Right lobe of liver (tissue), 6 donors: ENCODE results near the gene LZTR1. TPM values are rescaled to one million over a fixed set of nuclear protein-coding genes. Genes with fewer than 3 reads are reported as not detected.
A peak's percentile ranks its signal among the peaks of the same experiment; 100 is the strongest.
"Not testable (repeated sequence)": the region's sequence is repeated elsewhere in the genome, so short reads cannot be mapped to it uniquely, and the experiment has no call there.

Source experiments
- ATAC-seq, 4 donors: fragments of 200-7000 bp; cut with Tn5 transposase; one replicate each; pipeline ENCODE4 v1.9.1; 2020; ENCODE audit warnings: mild to moderate bottlenecking in 4 of 4, moderate library complexity in 4 of 4
- DNase-seq, 3 donors: peaks; one replicate each; pipeline ENCODE4 v3.0.0-alpha.2; 2020
- H3K27ac ChIP-seq, 3 donors: fragments of 200-600 bp; one replicate each; pipeline ENCODE4 v1.8.0; 2022
- H3K27me3 ChIP-seq, 2 donors: fragments of 200-600 bp; one replicate each; pipeline ENCODE4 v1.8.0; 2022
- H3K36me3 ChIP-seq, 4 donors: fragments of 200-600 bp; sonication (generic) in 1 of 4; one replicate each; pipeline versions ENCODE4 v1.5.1 to v1.8.0; 2017 to 2022; ENCODE audit warnings: control low read depth in 1 of 4
- H3K4me1 ChIP-seq, 4 donors: fragments of 200-600 bp; sonication (generic) in 1 of 4; one replicate each; pipeline versions ENCODE4 v1.5.1 to v1.8.0; 2017 to 2022; ENCODE audit warnings: control low read depth in 1 of 4
- H3K4me3 ChIP-seq, 3 donors: fragments of 200-600 bp; one replicate each; pipeline ENCODE4 v1.8.0; 2022
- H3K9me3 ChIP-seq, 4 donors: fragments of 200-600 bp; sonication (generic) in 1 of 4; one replicate each; pipeline versions ENCODE4 v1.5.1 to v1.8.0; 2017 to 2022; ENCODE audit warnings: control low read depth in 1 of 4
- CTCF ChIP-seq, 4 donors: fragments of 200-600 bp in 3 of 4; fragments of 450-650 bp in 1 of 4; IDR thresholded peaks; one replicate each; pipeline versions ENCODE4 v1.5.1 to v1.8.0; 2016 to 2022; ENCODE audit warnings: antibody characterized with exemption in 4 of 4, mild to moderate bottlenecking in 2 of 4
- POLR2A ChIP-seq: fragments of 450-650 bp; IDR thresholded peaks from one replicate; pipeline ENCODE4 v1.6.1; 2017; ENCODE audit warnings: antibody characterized with exemption, mild to moderate bottlenecking
- WGBS: methylation state at CpG from one replicate; pipeline ENCODE4 v1.1.6; 2018; ENCODE audit warnings: low coverage, low lambda C conversion rate; ENCODE audit not compliant: insufficient coverage; ENCODE audit errors: missing lambda C conversion rate; 5-methylcytosine and 5-hydroxymethylcytosine counted together
- intact Hi-C, 2 donors: fragments of 100-400 bp; cut with DNase I; formaldehyde crosslinking; loops; one replicate each; pipeline versions ENCODE4 v1.11.2 to v1.14.1; 2022
- microRNA counts: library from miRNA; unstranded; fragments of <30 nt; microRNA quantifications from one replicate; lab custom pipeline; 2016
- microRNA-seq, 2 donors: library from miRNA; unstranded; fragments of <30 nt; microRNA quantifications; one replicate each; pipeline ENCODE4, GENCODE V29; 2019 to 2020
- small RNA-seq, 2 experiments: library from RNA; depleted of rRNA; stranded (forward); fragments of <200 nt; gene quantifications; one replicate each; pipeline ENCODE3, GENCODE V24; 2016
- total RNA-seq, 6 experiments: library from RNA; depleted of rRNA in 2 of 6; stranded (reverse); fragments of >200 nt in 2 of 6; fragmentation: NEBNext Ultra II Directional in 3 of 6; extraction: Animal tissue kit (Norgen Biotek cat#: 25700) in 3 of 6; gene quantifications; one replicate each; pipeline versions ENCODE4 v1.1.0 to v1.2.4, GENCODE V29; 2016 to 2023
- donor health status: DM: no; HTN: yes; CAD: no.
- donor health status: DM: no; HTN: no; CAD: no.
- donor health status: DM: no; HTN: no; CAD: no.
- donor health status: DM: no; HTN: yes; CAD: no.
- donor health status: DM: no; HTN: yes; CAD: no.

Gene LZTR1
- total RNA-seq, 6 experiments from 2014 or later, result 22.7 to 33.3 (median 27.0) TPM

GRCh38 chr22:21047035-21047661, 65.1 kb downstream of the LZTR1 start:
- Histone ChIP-seq H3K9me3 (no peaks in the 10 kb centered on the region), H3K27ac (no peak overlapping the region), H3K4me1 (peaks cover 0 to 4% (median 0%) of the 10 kb centered on the region in 4 donors), H3K36me3 (no peaks in the 10 kb centered on the region), H3K27me3 (no peaks in the 10 kb centered on the region), H3K4me3 (no peak overlapping the region)
- peak in 1 of 3 donors; percentile 40 for DNase-seq
- no peak for TF ChIP-seq CTCF (IDR thresholded peaks at IDR 0.05)
- no peak for TF ChIP-seq POLR2A
- WGBS, result 77% methylated on average over 5 of the region's 14 CpGs
- intact Hi-C loops, result no loop called here
- no peak for ATAC-seq

- no peak for ATAC-seq
- TF ChIP-seq CTCF (IDR thresholded peaks at IDR 0.05) (no peak), POLR2A (no peak)
- Histone ChIP-seq H3K9me3 (no peaks in the 10 kb centered on the region), H3K4me1 (peaks cover 0 to 4% (median 0%) of the 10 kb centered on the region in 4 donors), H3K36me3 (no peaks in the 10 kb centered on the region), H3K27me3 (no peaks in the 10 kb centered on the region), H3K27ac (no peak overlapping the region), H3K4me3 (no peak overlapping the region)
- no peak for DNase-seq
- WGBS, result no CpG with 5 or more reads among the region's 7 CpGs
- intact Hi-C loops, result no loop called here
These were observed 65.6 kb downstream of the LZTR1 start for GRCh38 chr22:21047730-21048129.

GRCh38 chr22:21048448-21048847, 66.4 kb downstream of the LZTR1 start:
- H3K4me1 ChIP-seq, H3K9me3 ChIP-seq, H3K27ac ChIP-seq, H3K27me3 ChIP-seq, ATAC-seq, H3K36me3 ChIP-seq, intact Hi-C loops, DNase-seq, H3K4me3 ChIP-seq: not testable (repeated sequence)
- WGBS, result 80% methylated on average over 1 of the region's 5 CpGs

MicroRNAs encoded within 50 kb of the gene (microRNA counts, 767-probe panel; counts per million panel counts)
- microRNA hsa-miR-649 (lab: Ali Mortazavi, UCI), result 237 counts per million

Small RNA genes within 50 kb of the gene (microRNA-seq; reads per million reads assigned to microRNA genes)
- 0 reads per million in 2 donors for gene MIR649

Small RNA genes within 50 kb of the gene (small RNA-seq; reads per million reads assigned to genes)
- 0 reads per million in 2 experiments for gene MIR649

Other genes starting within 250 kb of the LZTR1 start
- gene SERPIND1, start 208.2 kb upstream of the LZTR1 start, total RNA-seq, result 100 to 1,000 TPM in 4 of 6 experiments, 10 to 100 TPM in 2; 49.7 to 615 (median 331) TPM
- gene PI4KA, start 123.5 kb upstream of the LZTR1 start, total RNA-seq, result 10 to 100 TPM; 35.3 to 55.4 (median 47.7) TPM
- 10 to 100 TPM; 17.6 to 27.0 (median 22.4) TPM for gene SNAP29, start 123.3 kb upstream of the LZTR1 start, total RNA-seq
- gene CRKL, start 64.9 kb upstream of the LZTR1 start, total RNA-seq, result 10 to 100 TPM; 27.5 to 53.1 (median 35.2) TPM
- 1 to 10 TPM in 3 of 6 experiments, under 1 TPM in 3; 0.37 to 1.4 (median 1.0) TPM for gene AIFM3, start 15.0 kb upstream of the LZTR1 start, total RNA-seq
- 10 to 100 TPM in 5 of 6 experiments, 1 to 10 TPM in 1; 9.3 to 32.5 (median 15.6) TPM for gene THAP7, start 19.8 kb downstream of the LZTR1 start, total RNA-seq
- 1 to 10 TPM in 1 of 6 experiments, under 1 TPM in 4, not detected in 1; 0.09 to 1.4 (median 0.42) TPM for gene P2RX6, start 32.9 kb downstream of the LZTR1 start, total RNA-seq
- gene SLC7A4, start 50.3 kb downstream of the LZTR1 start, total RNA-seq, result under 1 TPM in 5 of 6 experiments, not detected in 1; 0.12 to 0.35 (median 0.18) TPM
- gene LRRC74B, start 63.6 kb downstream of the LZTR1 start, total RNA-seq, result not detected